HepG2 (cell line): ENCODE measurements around the gene WDCP. TPM values are rescaled to one million over a fixed set of nuclear protein-coding genes. Genes with fewer than 3 reads are reported as not detected.
A peak's percentile ranks its signal among the peaks of the same experiment; 100 is the strongest.

Experiments
- FOXP4 ChIP-seq: sonication (generic); formaldehyde crosslinking; IDR thresholded peaks from 2 replicates; pipeline ENCODE4 v1.4.0; 2020; ENCODE audit warnings: missing genetic modification reagents
- HMG20B ChIP-seq: conservative IDR thresholded peaks from 2 replicates; pipeline ENCODE4 v1.6.1; 2016; ENCODE audit warnings: missing genetic modification reagents, missing compliant biosample characterization
- KAT7 ChIP-seq: IDR thresholded peaks from 2 replicates; pipeline ENCODE4 v1.6.1; 2018; ENCODE audit warnings: borderline replicate concordance, missing compliant biosample characterization
- KAT8 ChIP-seq: IDR thresholded peaks from 2 replicates; pipeline ENCODE4 v1.6.1; 2016; ENCODE audit warnings: missing genetic modification reagents, missing compliant biosample characterization
- LRRFIP1 ChIP-seq: sonication (generic); formaldehyde crosslinking; conservative IDR thresholded peaks from 2 replicates; pipeline ENCODE4 v1.4.0; 2020; ENCODE audit warnings: missing genetic modification reagents
- MED13 ChIP-seq: sonication (generic); formaldehyde crosslinking; IDR thresholded peaks from 2 replicates; pipeline ENCODE4 v1.5.0; 2020; ENCODE audit warnings: missing genetic modification reagents
- NR0B2 ChIP-seq: sonication (generic); formaldehyde crosslinking; IDR thresholded peaks from 2 replicates; pipeline ENCODE4 v1.4.0; 2020; ENCODE audit warnings: mild to moderate bottlenecking, missing genetic modification reagents
- PAX8 ChIP-seq: sonication (generic); formaldehyde crosslinking; IDR thresholded peaks from 2 replicates; pipeline ENCODE4 v1.8.0; 2022; ENCODE audit warnings: mild to moderate bottlenecking, missing genetic modification reagents, borderline replicate concordance
- POLR2G ChIP-seq: fragments of 200-400 bp; formaldehyde crosslinking; IDR thresholded peaks from 2 replicates; pipeline ENCODE4 v1.6.1; 2018; ENCODE audit warnings: mild to moderate bottlenecking, low read depth, low read length, moderate library complexity
- SMAD9 ChIP-seq: sonication (generic); formaldehyde crosslinking; IDR thresholded peaks from 2 replicates; pipeline ENCODE4 v1.5.1; 2020; ENCODE audit warnings: mild to moderate bottlenecking, missing genetic modification reagents
- SP2 ChIP-seq: sonication (generic); formaldehyde crosslinking; IDR thresholded peaks from 2 replicates; pipeline ENCODE4 v1.5.1; 2020; ENCODE audit warnings: mild to moderate bottlenecking, missing genetic modification reagents
- ZBTB34 ChIP-seq: sonication (generic); formaldehyde crosslinking; IDR thresholded peaks from 2 replicates; pipeline ENCODE4 v1.8.0; 2022; ENCODE audit warnings: mild to moderate bottlenecking, missing genetic modification reagents
- ZFP90 ChIP-seq: sonication (generic); formaldehyde crosslinking; IDR thresholded peaks from 2 replicates; pipeline ENCODE4 v1.8.0; 2022; ENCODE audit warnings: missing genetic modification reagents, mild to moderate bottlenecking, inconsistent platforms, borderline replicate concordance
- ZMAT3 ChIP-seq: sonication (generic); formaldehyde crosslinking; conservative IDR thresholded peaks from 2 replicates; pipeline ENCODE4 v1.7.0; 2021; ENCODE audit warnings: missing genetic modification reagents
- ZNF18 ChIP-seq: sonication (generic); formaldehyde crosslinking; IDR thresholded peaks from 2 replicates; pipeline ENCODE4 v1.8.0; 2022; ENCODE audit warnings: mild to moderate bottlenecking, missing genetic modification reagents; ENCODE audit not compliant: insufficient replicate concordance
- ZNF274 ChIP-seq: sonication (generic); formaldehyde crosslinking; IDR thresholded peaks from 2 replicates; pipeline ENCODE4 v1.5.1; 2020; ENCODE audit warnings: mild to moderate bottlenecking, missing genetic modification reagents
- ZNF430 ChIP-seq: sonication (generic); formaldehyde crosslinking; IDR thresholded peaks from 2 replicates; pipeline ENCODE4 v1.9.0; 2021; ENCODE audit warnings: mild to moderate bottlenecking, missing genetic modification reagents
- ZNF547 ChIP-seq: sonication (generic); formaldehyde crosslinking; IDR thresholded peaks from 2 replicates; pipeline ENCODE4 v1.5.1; 2020; ENCODE audit warnings: mild to moderate bottlenecking, missing genetic modification reagents
- polyA plus RNA-seq, 8 experiments: library from polyadenylated mRNA; depleted of rRNA in 3 of 8; stranded (reverse) in 7 of 8; unstranded in 1 of 8; fragments of >200 nt; fragmentation: Illumina TruSeq in 4 of 8; extraction: Trizol in 4 of 8; gene quantifications; 2 replicates each; pipeline versions ENCODE4 v1.2.1 to v1.2.3, GENCODE V29; 2011 to 2016; ENCODE audit warnings: low read depth in 4 of 8, missing spikeins in 1 of 8, mixed read lengths in 1 of 8; ENCODE audit not compliant: insufficient read depth in 1 of 8
- total RNA-seq, 5 experiments: library from RNA; depleted of rRNA; stranded (reverse); fragments of >200 nt; fragmentation: Illumina TruSeq; extraction: Trizol; gene quantifications; 2 replicates each; pipeline ENCODE4 v1.2.3, GENCODE V29; 2016; ENCODE audit warnings: low read depth in 1 of 5
- TF ChIP-seq, protein P1 (sequence below): sonication (generic); formaldehyde crosslinking; IDR thresholded peaks from 2 replicates; pipeline ENCODE4 v1.5.1; 2020; ENCODE audit warnings: missing genetic modification reagents, mild to moderate bottlenecking, borderline replicate concordance

The WDCP gene
- total and polyA plus RNA-seq, 2 of the 13 experiments (the other 11 are each of a cell fraction or from before 2014, with no cell fraction given): 17.4 to 22.6 TPM

DNA sequence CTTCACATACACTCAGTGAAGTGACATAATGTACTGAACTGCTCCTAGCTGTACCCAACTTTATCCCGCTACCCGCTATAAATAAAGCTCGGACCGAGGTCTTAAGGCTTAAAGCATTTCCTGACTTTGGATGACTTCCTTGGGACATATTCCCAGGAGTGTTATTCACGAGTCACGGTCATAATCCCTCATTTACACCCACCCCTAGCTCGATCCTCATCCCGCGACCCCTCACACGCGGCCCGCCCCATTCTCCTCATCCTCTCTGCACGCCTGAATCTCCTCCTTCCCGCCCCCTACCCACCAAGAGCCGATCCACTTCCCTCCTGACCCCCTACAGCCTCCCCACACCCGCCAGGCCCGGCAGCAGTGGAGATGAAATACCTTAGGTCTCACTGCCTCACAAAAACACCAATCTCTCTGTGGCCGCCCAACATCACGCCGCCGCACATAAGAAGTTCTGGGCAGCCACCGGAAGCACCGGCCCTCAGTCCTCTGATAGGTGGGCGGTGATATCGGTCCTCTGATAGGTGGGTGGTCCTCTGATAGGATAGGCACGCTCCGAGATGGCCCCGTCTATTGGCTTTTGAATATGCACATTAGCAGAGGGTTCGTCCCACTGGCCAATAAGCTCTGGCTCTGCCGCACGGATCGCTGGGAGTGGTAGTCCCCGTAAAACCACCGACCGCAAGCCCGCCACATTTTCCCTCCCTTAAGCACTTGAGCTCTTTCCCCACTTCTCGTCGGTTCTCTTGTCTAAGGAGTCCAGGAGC lies at the start of gene WDCP (continued):
- peak; percentile 79 for TF ChIP-seq KAT8 (CRISPR knock-in tag)
- TF ChIP-seq ZNF547 (CRISPR knock-in tag): peak; percentile 65
- TF ChIP-seq, protein P1, sequence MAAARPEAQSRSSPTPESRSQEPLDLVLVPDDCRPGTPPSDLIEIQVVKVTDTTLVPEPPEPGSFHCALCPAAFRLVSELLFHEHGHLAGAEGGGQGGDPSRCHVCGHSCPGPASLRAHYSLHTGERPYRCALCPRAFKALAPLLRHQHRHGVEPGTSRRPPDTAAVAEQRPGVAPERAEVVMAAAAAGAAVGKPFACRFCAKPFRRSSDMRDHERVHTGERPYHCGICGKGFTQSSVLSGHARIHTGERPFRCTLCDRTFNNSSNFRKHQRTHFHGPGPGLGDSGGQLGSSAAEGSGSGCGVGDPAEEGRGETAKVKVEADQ (CRISPR knock-in tag): 0 out of 2 replicates have a peak, but pooled peaks have one; percentile 17
- TF ChIP-seq MED13 (CRISPR knock-in tag): 0 out of 2 replicates have a peak, but pooled peaks have one; percentile 30
- peak; percentile 38; the same call in 1 of the 2 replicates for TF ChIP-seq FOXP4 (CRISPR knock-in tag)
- 0 out of 2 replicates have a peak, but pooled peaks have one; percentile 46 for TF ChIP-seq ZBTB34
- peak; percentile 96 for TF ChIP-seq SP2 (CRISPR knock-in tag)
- TF ChIP-seq SMAD9 (CRISPR knock-in tag): no peak
- TF ChIP-seq POLR2G: peak; percentile 95
- TF ChIP-seq ZNF430: peak; percentile 88
- TF ChIP-seq ZNF18 (CRISPR knock-in tag): peak; percentile 63
- TF ChIP-seq KAT7 (CRISPR knock-in tag): peak; percentile 60; the same call in 1 of the 2 replicates
- no peak for TF ChIP-seq LRRFIP1
- TF ChIP-seq NR0B2 (CRISPR knock-in tag): peak; percentile 86; the same call in 1 of the 2 replicates
- peak; percentile 47; the same call in 1 of the 2 replicates for TF ChIP-seq ZNF274
- TF ChIP-seq PAX8 (CRISPR knock-in tag): no peak
- peak; percentile 94 for TF ChIP-seq ZFP90 (CRISPR knock-in tag)
- TF ChIP-seq ZMAT3 (CRISPR knock-in tag): 0 out of 2 replicates have a peak, but pooled peaks have one; percentile 48
- peak; percentile 19; the same call in 1 of the 2 replicates for TF ChIP-seq HMG20B (CRISPR knock-in tag)
